Omental fat pad (tissue), 4 donors: ENCODE data around the gene RPS27. TPM values are rescaled to one million over a fixed set of nuclear protein-coding genes. Genes with fewer than 3 reads are reported as not detected.
A peak's percentile ranks its signal among the peaks of the same experiment; 100 is the strongest.

Source experiments
- ATAC-seq: fragments of 150-250 bp; one replicate; pipeline ENCODE4 v1.9.1; 2016; ENCODE audit warnings: mild to moderate bottlenecking, moderate library complexity; ENCODE audit not compliant: low FRiP score
- DNase-seq: peaks from one replicate; pipeline ENCODE4 v3.0.0-alpha.2; 2019; ENCODE audit warnings: low spot score
- total RNA-seq, 4 donors: library from RNA; depleted of rRNA; stranded (reverse); fragments of >200 nt; gene quantifications; one replicate each; pipeline ENCODE4 v1.1.0, GENCODE V29; 2016
- TF ChIP-seq, protein P1 (sequence below), 3 donors: fragments of 450-650 bp; IDR thresholded peaks; one replicate each; pipeline ENCODE4 v1.5.1; 2016 to 2017; ENCODE audit warnings: antibody characterized with exemption in 3 of 3, mild to moderate bottlenecking in 3 of 3, moderate library complexity in 2 of 3

The RPS27 gene
- 1,000 to 10,000 TPM; 1,559 to 2,240 (median 2,115) TPM for total RNA-seq

DNA sequence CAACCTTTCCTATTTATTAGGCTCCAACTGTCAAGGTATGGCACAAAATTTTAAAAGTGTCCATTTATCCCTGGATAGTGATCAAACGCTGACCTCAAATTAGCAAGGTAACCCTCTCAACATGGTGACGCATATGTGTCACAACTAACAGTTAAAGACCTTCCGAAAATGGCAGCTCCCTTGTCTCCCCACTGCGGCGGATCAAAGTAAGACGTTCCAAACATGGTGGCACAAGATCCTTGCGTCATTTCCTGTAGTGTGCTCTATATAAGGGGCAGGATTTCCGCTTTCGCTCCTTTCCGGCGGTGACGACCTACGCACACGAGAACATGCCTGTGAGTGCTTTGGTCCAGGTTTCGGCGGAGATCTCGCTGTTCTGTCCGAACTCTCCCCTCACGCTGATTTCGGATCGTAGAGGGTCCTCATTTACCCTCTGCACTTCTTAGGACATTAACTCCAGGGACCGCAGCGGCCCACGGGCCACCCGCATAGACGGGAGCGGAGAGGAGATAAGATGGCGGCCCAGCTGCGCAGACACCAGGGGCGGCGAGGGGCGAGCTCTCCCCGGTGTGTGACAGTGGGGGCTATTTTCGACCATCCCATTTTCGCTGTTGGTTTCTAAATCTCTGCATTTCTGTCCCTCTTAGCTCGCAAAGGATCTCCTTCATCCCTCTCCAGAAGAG, at the start of gene RPS27:
Gene RPS27, plus strand, starts transcription at position 295 of the 683 bp plus-strand sequence. Its CDS starts 35 bp downstream, at position 330.
- TF ChIP-seq, protein P1, sequence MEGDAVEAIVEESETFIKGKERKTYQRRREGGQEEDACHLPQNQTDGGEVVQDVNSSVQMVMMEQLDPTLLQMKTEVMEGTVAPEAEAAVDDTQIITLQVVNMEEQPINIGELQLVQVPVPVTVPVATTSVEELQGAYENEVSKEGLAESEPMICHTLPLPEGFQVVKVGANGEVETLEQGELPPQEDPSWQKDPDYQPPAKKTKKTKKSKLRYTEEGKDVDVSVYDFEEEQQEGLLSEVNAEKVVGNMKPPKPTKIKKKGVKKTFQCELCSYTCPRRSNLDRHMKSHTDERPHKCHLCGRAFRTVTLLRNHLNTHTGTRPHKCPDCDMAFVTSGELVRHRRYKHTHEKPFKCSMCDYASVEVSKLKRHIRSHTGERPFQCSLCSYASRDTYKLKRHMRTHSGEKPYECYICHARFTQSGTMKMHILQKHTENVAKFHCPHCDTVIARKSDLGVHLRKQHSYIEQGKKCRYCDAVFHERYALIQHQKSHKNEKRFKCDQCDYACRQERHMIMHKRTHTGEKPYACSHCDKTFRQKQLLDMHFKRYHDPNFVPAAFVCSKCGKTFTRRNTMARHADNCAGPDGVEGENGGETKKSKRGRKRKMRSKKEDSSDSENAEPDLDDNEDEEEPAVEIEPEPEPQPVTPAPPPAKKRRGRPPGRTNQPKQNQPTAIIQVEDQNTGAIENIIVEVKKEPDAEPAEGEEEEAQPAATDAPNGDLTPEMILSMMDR (IDR thresholded peaks at IDR 0.05), result no peak
- DNase-seq (peak; percentile 56), ATAC-seq (peak; percentile 60)

DNA sequence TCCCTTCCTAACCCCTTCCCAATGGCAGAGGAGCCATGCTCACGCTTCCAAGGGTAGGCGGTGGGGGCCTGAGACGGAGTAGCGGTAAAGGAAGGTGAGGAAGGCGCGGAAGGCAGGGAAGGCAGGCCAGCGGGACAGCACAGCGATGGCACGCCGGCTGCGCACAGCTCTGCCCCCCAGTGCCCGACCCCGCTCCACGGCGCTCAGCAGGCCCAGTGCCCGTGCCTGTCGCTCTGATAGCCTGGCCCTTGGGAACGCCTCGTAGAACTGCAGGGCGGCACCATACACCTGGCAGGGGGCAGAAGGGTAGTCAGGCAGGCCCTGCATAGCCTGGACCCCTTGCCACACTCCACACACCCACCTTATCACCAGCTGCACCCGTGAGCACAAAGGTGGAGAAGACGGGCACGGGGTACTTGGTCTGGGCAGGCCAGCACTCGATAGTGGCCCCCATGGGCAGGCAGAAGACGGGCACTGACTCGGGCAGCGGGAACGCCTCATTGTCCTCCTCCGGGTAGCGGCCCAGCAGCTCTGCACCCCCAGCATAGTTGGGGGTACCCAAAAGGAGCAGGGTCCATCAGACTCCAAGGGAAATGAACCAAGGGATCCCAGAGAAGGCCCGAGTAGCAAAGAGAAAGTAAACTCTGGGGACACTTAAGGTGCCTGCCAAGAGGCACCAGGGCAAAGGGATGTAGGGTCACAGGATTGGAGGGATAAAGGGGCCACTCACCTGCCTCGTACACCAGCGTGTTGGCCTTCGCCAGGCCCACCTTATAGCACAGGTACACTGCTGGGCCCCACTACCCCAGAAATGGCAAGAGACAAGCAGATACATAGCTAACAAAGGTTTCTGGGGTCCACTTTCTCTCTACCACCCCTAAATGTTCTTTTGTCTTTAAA, 48.5 kb upstream of the RPS27 start:
- no peak for ATAC-seq
- no peak for DNase-seq
- TF ChIP-seq, protein P1 (IDR thresholded peaks at IDR 0.05), result no peak

DNA sequence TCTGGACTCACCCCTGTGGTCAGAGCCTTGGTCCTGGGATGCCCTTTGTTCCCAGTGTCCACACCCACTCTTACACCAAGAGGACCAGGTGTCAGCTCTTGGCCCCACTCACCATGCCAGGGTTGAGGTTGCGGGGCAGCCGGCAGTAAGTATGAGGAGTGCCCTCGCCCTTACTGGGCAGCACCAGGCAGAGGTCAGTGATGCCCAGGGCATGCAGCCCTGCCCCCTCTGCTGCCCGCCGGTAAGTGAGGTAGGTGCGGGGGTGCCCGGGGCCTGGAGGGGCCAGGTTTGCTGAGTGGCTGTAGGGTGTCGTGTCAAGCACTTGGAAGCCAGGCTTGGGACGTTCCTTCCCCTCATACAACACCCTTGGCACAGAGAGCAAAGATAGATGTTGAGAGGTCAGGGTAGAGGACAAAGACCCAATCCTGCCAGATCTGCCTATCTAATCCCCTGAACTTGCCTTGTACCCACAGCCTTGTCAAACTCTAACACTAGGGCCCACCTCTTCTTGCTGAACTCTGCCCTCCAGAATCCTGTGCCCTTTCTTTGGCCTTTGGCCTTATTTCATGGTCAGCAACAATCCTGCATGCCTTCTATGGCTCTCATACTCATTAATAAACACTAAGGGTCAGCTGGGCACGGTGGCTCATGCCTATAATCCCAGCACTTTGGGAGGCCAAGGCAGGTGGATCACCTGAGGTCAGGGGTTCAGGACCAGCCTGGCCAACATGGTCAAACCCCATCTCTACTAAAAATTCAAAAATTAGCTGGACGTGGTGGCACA, 47.6 kb upstream of the RPS27 start:
- ATAC-seq, result no peak
- DNase-seq, result no peak
- TF ChIP-seq, protein P1 (IDR thresholded peaks at IDR 0.05), result no peak

DNA sequence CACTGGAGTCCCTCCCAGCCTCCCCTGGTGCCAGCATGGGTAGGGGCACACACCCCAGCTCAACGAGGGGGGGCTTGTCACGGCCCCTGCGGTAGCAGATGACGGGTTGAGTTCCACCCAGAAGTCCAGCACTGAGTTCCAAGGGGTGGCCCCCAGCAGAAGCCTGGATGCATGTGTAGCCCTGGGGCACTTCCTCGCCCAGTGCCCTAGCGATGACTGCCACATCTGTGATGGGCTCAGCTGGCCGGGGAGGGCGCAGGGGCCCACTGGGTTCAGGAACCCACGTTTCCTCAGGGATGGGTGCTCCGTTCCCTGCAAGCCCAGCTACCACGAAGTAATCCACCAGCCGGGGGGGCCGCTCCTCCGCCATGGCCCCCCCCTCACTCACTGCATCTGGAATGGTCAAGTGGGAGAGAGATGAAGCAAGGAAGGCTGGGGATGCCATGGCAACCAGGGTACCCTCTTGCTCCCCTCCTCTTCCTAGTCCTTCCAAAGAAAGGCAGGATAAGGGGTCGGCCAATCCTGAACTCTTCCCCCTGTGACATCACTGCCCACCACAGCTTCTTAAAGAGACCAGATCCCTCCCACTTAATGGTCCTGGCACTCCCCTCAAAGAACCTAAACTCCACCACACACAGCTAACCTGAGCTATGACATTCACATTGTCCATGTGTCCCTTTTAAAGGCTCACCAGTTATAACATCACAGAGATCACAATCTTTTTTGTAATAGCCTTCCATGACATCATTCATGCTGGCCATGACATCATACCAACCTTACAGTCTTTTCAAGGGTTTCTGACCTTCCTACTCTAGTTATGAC, 46.3 kb upstream of the RPS27 start:
- TF ChIP-seq, protein P1 (IDR thresholded peaks at IDR 0.05), result no peak
- DNase-seq (no peak), ATAC-seq (no peak)

DNA sequence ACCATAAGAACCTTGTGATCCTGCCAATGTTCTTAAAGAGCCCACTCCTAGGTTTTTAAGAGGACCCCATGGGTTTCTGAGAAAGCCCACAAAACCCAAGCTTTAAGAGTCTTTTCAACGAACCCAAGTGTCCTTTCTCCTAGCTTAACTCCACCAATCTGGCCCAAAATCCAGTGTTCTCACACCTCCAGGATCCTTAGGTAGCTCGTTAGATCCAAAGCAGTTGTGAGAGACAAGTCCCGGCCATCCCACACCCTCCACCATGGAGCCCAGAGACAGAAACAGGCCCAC, 45.8 kb upstream of the RPS27 start:
- no peak for DNase-seq
- ATAC-seq, result no peak
- TF ChIP-seq, protein P1 (IDR thresholded peaks at IDR 0.05), result no peak

DNA sequence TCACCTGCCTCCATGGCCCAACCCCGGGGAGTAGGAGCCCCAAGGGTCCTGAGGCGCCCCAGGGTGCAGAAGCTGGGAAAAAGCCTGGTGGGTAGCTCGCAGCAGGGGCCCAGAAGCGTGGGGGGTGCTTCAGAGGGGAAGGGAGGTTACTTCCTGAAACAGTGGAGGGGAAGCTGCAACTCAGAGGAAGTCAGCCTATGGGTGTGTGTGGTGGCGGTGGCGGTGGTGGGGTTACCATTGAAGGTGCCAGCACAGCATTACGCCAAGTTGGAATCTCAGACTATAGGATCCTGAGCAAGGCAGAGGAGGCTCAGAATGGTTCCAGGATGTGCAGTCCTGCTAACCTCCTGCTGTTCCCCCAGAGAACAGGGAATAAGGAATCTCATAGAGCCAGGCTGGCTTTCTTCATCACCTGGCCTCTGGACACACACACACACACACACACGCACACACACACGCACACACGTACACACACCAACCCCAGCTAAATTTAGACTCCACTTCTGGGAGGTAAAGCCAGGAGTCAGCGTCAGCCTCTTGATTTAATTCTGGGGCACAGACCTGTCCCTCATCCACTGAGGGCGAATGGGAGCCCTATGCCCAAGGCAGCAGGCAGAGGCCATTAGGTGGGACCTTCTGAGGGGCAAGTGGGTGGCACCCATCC, 45.3 kb upstream of the RPS27 start:
- no peak for DNase-seq
- ATAC-seq, result peak; percentile 4
- TF ChIP-seq, protein P1 (IDR thresholded peaks at IDR 0.05), result no peak
